K562 (cell line): ENCODE measurements around the gene DHRS3. TPM values are rescaled to one million over a fixed set of nuclear protein-coding genes. Genes with fewer than 3 reads are reported as not detected.

Experiments used
- ATAC-seq: fragments of 200-7000 bp; cut with Tn5 transposase; 3 replicates; pipeline ENCODE4 v1.9.1; 2020; ENCODE audit warnings: moderate library complexity
- BruUV-seq: library from RNA; stranded (reverse); fragments of 400-500 nt; replicated peaks from 2 replicates; lab custom pipeline; 2021; lab: Mats Ljungman, UMichigan
- CTCF ChIA-PET: fragments of 300-600 bp; formaldehyde crosslinking; extraction: SDS; loops from one replicate; lab custom pipeline; 2021; ENCODE audit warnings: low intra/inter-chr PET ratio; lab: Yijun Ruan, JAX
- POLR2A ChIA-PET: fragments of 300-600, 350-650 bp; sonication (Branson Sonifier 250); formaldehyde crosslinking; extraction: SDS; loops from one replicate; lab custom pipeline; 2021; ENCODE audit warnings: antibody characterized with exemption, inconsistent platforms; lab: Yijun Ruan, JAX
- DNase-seq, 4 experiments: peaks; one replicate each; pipeline versions ENCODE4 v3.0.0 to v3.0.0-alpha.2; 2011 to 2018; ENCODE audit warnings: low spot score in 3 of 4, mixed read lengths in 3 of 4; ENCODE audit errors: extremely low read depth in 1 of 4
- FAIRE-seq: peaks from 2 replicates; lab custom pipeline; 2011; peaks lifted over from hg19 to GRCh38; lab: Jason Lieb, UNC
- H2AFZ ChIP-seq: 2 replicates; pipeline ENCODE4 v1.6.0; 2011; ENCODE audit warnings: low read depth, low read length, control low read depth, inconsistent platforms
- H3K27ac ChIP-seq: fragments of 200-600 bp; 3 replicates; pipeline ENCODE4 v1.8.0; 2011; ENCODE audit warnings: low read depth, mild to moderate bottlenecking, control low read depth, inconsistent platforms, low read length, moderate library complexity, mixed read lengths; ENCODE audit errors: extremely low read depth
- H3K27me3 ChIP-seq, 2 experiments: fragments of 300-600 bp in 1 of 2; 2 replicates in 1 of 2; 3 replicates in 1 of 2; pipeline versions ENCODE4 v1.6.0 to v1.8.0; 2011; ENCODE audit warnings: inconsistent platforms in 2 of 2, low read length in 2 of 2, mild to moderate bottlenecking in 1 of 2, mixed read lengths in 1 of 2, moderate library complexity in 1 of 2; ENCODE audit not compliant: control insufficient read depth in 2 of 2, insufficient read depth in 2 of 2
- H3K36me3 ChIP-seq: fragments of 300-600 bp; 3 replicates; pipeline ENCODE4 v1.8.0; 2011; ENCODE audit warnings: mild to moderate bottlenecking, low read length, inconsistent platforms; ENCODE audit not compliant: control insufficient read depth, insufficient read depth
- H3K4me1 ChIP-seq, 2 experiments: fragments of 200-600 bp in 1 of 2; replicated peaks in 1 of 2; 2 replicates in 1 of 2; 3 replicates in 1 of 2; pipeline versions ENCODE4 v1.5.1 to v1.8.0; 2011; ENCODE audit warnings: inconsistent platforms in 2 of 2, low read length in 2 of 2, mild to moderate bottlenecking in 1 of 2, mixed read lengths in 1 of 2, moderate library complexity in 1 of 2; ENCODE audit not compliant: control insufficient read depth in 2 of 2, insufficient read depth in 2 of 2
- H3K4me2 ChIP-seq: 2 replicates; pipeline ENCODE4 v1.6.1; 2011; ENCODE audit warnings: low read length, control low read depth, inconsistent platforms, mixed read lengths; ENCODE audit not compliant: insufficient read depth
- H3K4me3 ChIP-seq: fragments of 200-600 bp; sonication (generic), shearing (Covaris generic); 2 replicates; pipeline ENCODE4 v1.5.1; 2016; ENCODE audit warnings: control low read depth, inconsistent platforms
- H3K79me2 ChIP-seq: fragments of 200-600 bp; 3 replicates; pipeline ENCODE4 v1.8.0; 2011; ENCODE audit warnings: low read length, inconsistent platforms; ENCODE audit not compliant: control insufficient read depth, insufficient read depth
- H3K9ac ChIP-seq, 2 experiments: 2 replicates each; pipeline versions ENCODE4 v1.6.0 to v1.6.1; 2011; ENCODE audit warnings: low read depth in 2 of 2, low read length in 2 of 2, control low read depth in 1 of 2, inconsistent platforms in 1 of 2, mild to moderate bottlenecking in 1 of 2, mixed read lengths in 1 of 2; ENCODE audit not compliant: insufficient read depth in 1 of 2
- H3K9me1 ChIP-seq: one replicate; pipeline ENCODE4 v1.6.0; 2011; ENCODE audit warnings: inconsistent platforms, mild to moderate bottlenecking, low read length, moderate library complexity; ENCODE audit not compliant: control insufficient read depth, insufficient read depth
- H3K9me3 ChIP-seq: replicated peaks from 2 replicates; pipeline ENCODE4 v1.5.1; 2011; ENCODE audit warnings: low read depth, low read length, inconsistent platforms; ENCODE audit not compliant: control insufficient read depth, insufficient read depth
- H4K20me1 ChIP-seq: replicated peaks from 2 replicates; pipeline ENCODE4 v1.6.1; 2011; ENCODE audit warnings: low read length, inconsistent platforms, mixed read lengths; ENCODE audit not compliant: control insufficient read depth, insufficient read depth
- AFF1 ChIP-seq, 2 experiments: fragments of 450-650 bp; IDR thresholded peaks; 2 replicates each; pipeline ENCODE4 v1.6.1; 2018; ENCODE audit warnings: mild to moderate bottlenecking in 2 of 2, low read depth in 1 of 2; ENCODE audit not compliant: partially characterized antibody in 2 of 2
- CHD2 ChIP-seq: IDR thresholded peaks from 2 replicates; pipeline ENCODE4 v1.6.1; 2011; ENCODE audit warnings: low read depth, low read length
- FOXO4 ChIP-seq: fragments of 450-650 bp; formaldehyde crosslinking; IDR thresholded peaks from 2 replicates; pipeline ENCODE4 v1.4.0; 2020; ENCODE audit warnings: mild to moderate bottlenecking, moderate library complexity
- HNRNPK ChIP-seq: fragments of 200-400 bp; formaldehyde crosslinking; IDR thresholded peaks from one replicate; pipeline ENCODE4 v1.6.1; 2018; ENCODE audit warnings: mild to moderate bottlenecking, low read depth, low read length; ENCODE audit not compliant: poor library complexity, severe bottlenecking
- MEIS2 ChIP-seq: fragments of 450-650 bp; IDR thresholded peaks from 2 replicates; pipeline ENCODE4 v1.6.1; 2014; ENCODE audit warnings: mild to moderate bottlenecking; ENCODE audit not compliant: partially characterized antibody
- ZNF717 ChIP-seq: fragments of 250-450 bp; sonication (Bioruptor Pico); IDR thresholded peaks from 2 replicates; pipeline ENCODE4 v1.5.0; 2021
- WGBS: fragments of 100-300 bp; shearing (Covaris generic); methylation state at CpG from one replicate; pipeline ENCODE4 v1.1.6; 2016; ENCODE audit warnings: low coverage, mixed read lengths; ENCODE audit not compliant: insufficient coverage; ENCODE audit errors: missing lambda C conversion rate; 5-methylcytosine and 5-hydroxymethylcytosine counted together
- in situ Hi-C: fragments of 300-500 bp; cut with MboI; formaldehyde crosslinking; loops from 4 replicates; pipeline ENCODE4 v1.15.0; 2018; ENCODE audit warnings: inconsistent platforms, mixed read lengths
- intact Hi-C: fragments of 100-400 bp; cut with micrococcal nuclease; formaldehyde crosslinking; loops from 2 replicates; pipeline ENCODE4 v1.14.2; 2022
- polyA plus RNA-seq, 8 experiments: library from polyadenylated mRNA; depleted of rRNA in 4 of 8; stranded (reverse) in 5 of 8; unstranded in 3 of 8; fragments of >200 nt; fragmentation: Nextera tagmentation in 2 of 8; fragmentation: Illumina TruSeq in 1 of 8; extraction: Ambion mirVana in 2 of 8; extraction: Trizol in 1 of 8; gene quantifications; 2 replicates each; pipeline versions ENCODE4 v1.2.1 to v1.2.3, GENCODE V29; 2011 to 2014; ENCODE audit warnings: inconsistent platforms in 1 of 8, missing spikeins in 1 of 8
- total RNA-seq, 7 experiments: library from RNA; depleted of rRNA in 6 of 7; stranded (reverse); fragments of >200 nt in 6 of 7; fragmentation: Illumina TruSeq in 2 of 7; extraction: Trizol in 2 of 7; gene quantifications; 2 replicates each; pipeline versions ENCODE4 v1.2.1 to v1.2.3, GENCODE V29; 2011 to 2021; ENCODE audit warnings: low replicate concordance in 1 of 7

Gene DHRS3
- total and polyA plus RNA-seq, 9 of the 15 experiments (the other 6 are each of a cell fraction or from before 2014, with no cell fraction given), result 21.0 to 116 (median 58.7) TPM

- TF ChIP-seq AFF1 (IDR thresholded peaks at IDR 0.05; ENCODE audit: low read depth in 1 of 2, partially characterized antibody in 2 of 2), result no peak
- TF ChIP-seq, all 486 proteins: peak for 0
Measured at GRCh38 chr1:12620931-12621330, 2.9 kb upstream of the DHRS3 start (continued).

GRCh38 chr1:12620488-12620865 lies 2.5 kb upstream of the DHRS3 start:
- in situ Hi-C loops, result loop anchor here (25.0 kb wide), 1 partner anchor 308 kb away; no protein-coding TSS in a partner anchor
- no peaks in the 10 kb centered on the region for H4K20me1 ChIP-seq
- H2AFZ ChIP-seq, result peak overlapping the region; percentile 58
- no peaks in the 10 kb centered on the region for H3K9me1 ChIP-seq
- CTCF ChIA-PET, result interaction anchor here (1.1 to 3.4 kb wide), 6 partner anchors 16 to 345 kb away, joined by 3 to 30 read pairs (median 5); no protein-coding TSS in a partner anchor
- ATAC-seq (no peak), DNase-seq (peak in 1 of 4 experiments; percentile 28), FAIRE-seq (no peak)
- POLR2A ChIA-PET, result interaction anchor here (0.6 to 3.4 kb wide), 10 partner anchors 9 to 580 kb away, joined by 3 to 14 read pairs (median 4); no protein-coding TSS in a partner anchor
- H3K9me3 ChIP-seq, result 0 out of 2 replicates have a peak, but pooled peaks cover 2% of the 10 kb centered on the region
- no peak overlapping the region for H3K27ac ChIP-seq
- no peak for TF ChIP-seq ZNF717 (CRISPR knock-in tag)
- no peak for TF ChIP-seq CHD2
- TF ChIP-seq MEIS2, result peak; percentile 4
- TF ChIP-seq FOXO4, result 0 out of 2 replicates have a peak, but pooled peaks have one; percentile 21
- no peak for TF ChIP-seq HNRNPK
- H3K9ac ChIP-seq, result peak overlapping the region; percentile 23 to 94; a peak in 2 of 4 replicates
- peaks cover 50% of the 10 kb centered on the region for H3K79me2 ChIP-seq
- no peak overlapping the region for H3K4me3 ChIP-seq
- intact Hi-C loops, result loop anchor here (1.0 kb wide), 2 partner anchors 213 to 306 kb away; no protein-coding TSS in a partner anchor
- no TSS peak for BruUV-seq
- H3K36me3 ChIP-seq, result no peaks in the 10 kb centered on the region
- WGBS, result 26% methylated on average over 4 of the region's 4 CpGs
- H3K4me2 ChIP-seq, result peak overlapping the region; percentile 97; the same call in 1 of the 2 replicates
- H3K27me3 ChIP-seq, result no peaks in the 10 kb centered on the region
- peaks cover 15 to 40% of the 10 kb centered on the region in 2 experiments for H3K4me1 ChIP-seq
